HG02884 (cell line): ENCODE data around the gene MUSK.
"Not testable (repeated sequence)": the region's sequence is repeated elsewhere in the genome, so short reads cannot be mapped to it uniquely, and the experiment has no call there.

ENCODE experiments used
- ATAC-seq: cut with Tn5 transposase; IDR thresholded peaks from one replicate; pipeline ENCODE4 v1.9.1; 2021; ENCODE audit warnings: mild to moderate bottlenecking, moderate library complexity; ENCODE audit not compliant: unreplicated experiment

Gene MUSK

GRCh38 chr9:110755179-110755578 is 86.6 kb downstream of the MUSK start:
- ATAC-seq, result no peak

DNA sequence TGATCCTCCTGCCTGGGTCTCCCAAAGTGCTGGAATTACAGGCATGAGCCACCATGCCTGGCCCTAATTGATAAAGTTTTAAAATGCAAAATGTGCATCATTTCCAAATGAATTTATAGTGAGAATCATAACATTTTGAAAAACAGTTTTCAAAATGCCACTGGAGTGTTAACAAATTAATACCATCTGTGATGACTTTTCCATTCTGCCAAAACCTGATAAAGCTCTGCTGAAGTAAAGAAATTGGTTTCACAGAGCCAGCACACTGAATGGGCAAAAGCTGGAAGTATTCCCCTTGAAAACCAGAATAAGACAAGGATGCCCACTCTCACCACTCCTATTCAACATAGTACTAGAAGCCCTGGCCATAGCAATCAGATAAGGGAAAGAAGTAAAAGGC is 89.6 kb downstream of the MUSK start:
- no peak for ATAC-seq

DNA sequence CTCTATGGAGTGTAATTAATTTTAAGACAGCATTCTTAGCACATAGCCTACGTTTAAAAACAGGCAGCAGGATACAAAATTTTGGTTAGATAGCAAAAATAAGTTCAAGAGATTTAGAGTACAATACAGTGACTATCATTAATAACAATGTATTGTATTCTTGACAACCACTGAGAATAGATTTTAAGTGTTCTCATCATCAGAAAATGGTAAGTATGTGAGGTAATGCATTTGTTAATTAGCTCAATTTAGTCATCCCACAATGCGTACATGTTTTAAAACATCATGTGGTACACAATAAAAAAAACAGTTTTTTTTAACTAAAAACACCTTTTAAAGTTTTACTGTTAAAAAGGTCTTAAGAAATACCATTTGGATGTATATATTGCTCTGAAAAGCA is 94.2 kb downstream of the MUSK start:
- no peak for ATAC-seq

- no peak for ATAC-seq
These were observed 95.0 kb downstream of the MUSK start for GRCh38 chr9:110763568-110763967.

DNA sequence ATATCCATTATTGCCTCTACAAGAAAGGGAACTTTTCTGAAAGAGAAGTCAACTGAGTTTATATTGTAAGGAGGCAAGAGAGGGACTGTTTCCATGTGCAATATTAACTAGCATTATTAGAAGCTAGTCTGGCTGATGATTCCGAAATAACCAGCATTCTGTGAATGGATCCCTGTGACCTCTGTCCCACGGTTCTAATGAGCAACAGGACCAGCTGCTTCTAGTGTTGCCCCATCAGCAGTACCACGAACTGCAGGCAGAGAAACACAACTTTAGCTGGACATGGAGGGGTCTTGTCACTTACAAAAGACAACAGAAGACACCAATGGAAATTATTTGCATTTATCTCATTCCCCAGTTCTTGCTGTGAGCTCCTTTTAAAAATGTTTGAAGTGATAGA is 95.4 kb downstream of the MUSK start:
- no peak for ATAC-seq

- ATAC-seq, result no peak
These were observed 97.3 kb downstream of the MUSK start for GRCh38 chr9:110765926-110766325.

- ATAC-seq, result no peak
These were observed 99.0 kb downstream of the MUSK start for GRCh38 chr9:110767559-110768063.

DNA sequence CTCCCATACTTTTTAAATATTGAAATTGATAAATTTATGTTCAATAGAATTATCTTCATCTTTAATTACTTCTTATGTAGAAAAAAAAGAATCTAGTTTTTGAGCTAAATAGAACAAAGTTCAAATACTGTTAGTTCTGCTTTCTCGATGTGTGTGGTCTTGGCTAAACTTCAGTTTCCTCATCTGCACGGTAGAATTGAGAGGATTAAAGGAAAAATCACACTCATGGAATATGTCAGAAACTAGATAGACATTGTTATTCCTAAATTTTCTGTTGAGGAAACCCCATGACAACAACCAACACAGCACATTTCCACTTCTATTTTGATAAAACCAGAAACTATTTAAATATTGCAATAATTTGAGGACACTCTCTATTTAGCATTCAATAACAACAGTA is 100.3 kb downstream of the MUSK start:
- ATAC-seq, result no peak

- ATAC-seq, result no peak
These were observed 101.1 kb downstream of the MUSK start for GRCh38 chr9:110769667-110770066.

DNA sequence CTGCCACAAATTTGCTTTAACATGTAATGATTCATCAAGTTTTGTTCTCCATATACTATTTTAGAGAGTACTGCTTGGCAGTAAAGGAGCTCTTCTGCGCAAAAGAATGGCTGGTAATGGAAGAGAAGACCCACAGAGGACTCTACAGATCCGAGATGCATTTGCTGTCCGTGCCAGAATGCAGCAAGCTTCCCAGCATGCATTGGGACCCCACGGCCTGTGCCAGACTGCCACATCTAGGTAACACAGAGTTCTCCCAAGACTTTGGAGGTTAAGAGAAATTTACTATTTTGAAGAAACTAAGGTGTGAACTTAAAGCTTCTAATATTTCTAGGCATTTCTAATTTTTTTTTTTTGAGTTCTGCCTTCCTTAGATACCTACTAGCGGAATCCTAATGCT is 107.1 kb downstream of the MUSK start:
- ATAC-seq, result no peak

GRCh38 chr9:110776221-110776620 is 107.6 kb downstream of the MUSK start:
- no peak for ATAC-seq

DNA sequence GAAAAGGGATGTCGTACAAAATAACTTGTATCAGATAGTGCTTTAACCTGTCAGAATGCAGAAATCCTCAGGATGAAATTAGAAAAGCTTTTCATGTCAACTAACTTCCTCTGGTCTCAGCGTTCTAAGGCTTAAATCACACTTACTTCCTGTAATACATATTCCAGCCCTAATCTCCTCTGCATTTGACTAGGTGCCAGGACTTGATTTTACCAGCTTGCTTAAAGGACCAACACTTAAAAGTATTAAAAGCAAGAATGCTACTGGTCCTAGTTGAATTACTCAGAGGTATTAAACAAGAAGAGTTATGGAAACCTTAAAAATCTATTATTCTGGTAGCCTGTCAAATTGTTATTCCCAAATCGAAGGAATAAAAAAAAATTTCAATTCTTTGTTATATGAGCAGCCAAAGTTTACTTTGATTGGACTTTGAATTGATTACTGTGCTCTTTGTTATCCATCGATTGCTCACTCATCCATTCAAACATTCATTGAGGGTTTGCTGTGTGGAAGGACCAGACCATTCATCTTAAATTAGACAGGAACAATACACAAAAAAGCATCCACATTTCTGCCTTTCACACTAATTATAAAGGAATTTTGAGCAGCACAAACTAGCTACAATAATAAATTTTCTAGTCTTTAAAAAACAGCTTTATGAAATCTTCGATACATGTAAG is 108.7 kb downstream of the MUSK start:
- ATAC-seq, result no peak

GRCh38 chr9:110777876-110778215 is 109.3 kb downstream of the MUSK start:
- ATAC-seq, result no peak

GRCh38 chr9:110782701-110783100 is 114.1 kb downstream of the MUSK start:
- no peak for ATAC-seq

- no peak for ATAC-seq
These were observed 115.7 kb downstream of the MUSK start for GRCh38 chr9:110784309-110784708.

- no peak for ATAC-seq
These were observed 116.6 kb downstream of the MUSK start for GRCh38 chr9:110785166-110785565.

DNA sequence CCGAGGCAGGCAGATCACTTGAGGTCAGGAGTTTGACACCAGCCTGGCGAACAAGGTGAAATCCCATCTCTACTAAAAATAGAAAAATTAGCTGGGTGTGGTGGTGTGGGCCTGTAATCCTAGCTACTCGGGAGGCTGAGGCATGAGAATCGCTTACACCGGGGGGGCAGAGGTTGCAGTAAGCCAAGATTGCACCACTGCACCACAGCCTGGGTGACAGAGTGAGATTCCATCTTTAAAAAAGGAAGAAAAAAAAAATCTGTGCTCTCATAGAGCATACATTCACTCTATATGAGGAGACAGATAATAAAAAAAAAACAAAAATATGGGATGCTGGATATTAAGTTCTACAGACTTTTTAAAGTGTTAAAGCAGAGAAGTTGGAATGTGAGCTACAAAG is 119.8 kb downstream of the MUSK start:
- not testable (repeated sequence) for ATAC-seq

DNA sequence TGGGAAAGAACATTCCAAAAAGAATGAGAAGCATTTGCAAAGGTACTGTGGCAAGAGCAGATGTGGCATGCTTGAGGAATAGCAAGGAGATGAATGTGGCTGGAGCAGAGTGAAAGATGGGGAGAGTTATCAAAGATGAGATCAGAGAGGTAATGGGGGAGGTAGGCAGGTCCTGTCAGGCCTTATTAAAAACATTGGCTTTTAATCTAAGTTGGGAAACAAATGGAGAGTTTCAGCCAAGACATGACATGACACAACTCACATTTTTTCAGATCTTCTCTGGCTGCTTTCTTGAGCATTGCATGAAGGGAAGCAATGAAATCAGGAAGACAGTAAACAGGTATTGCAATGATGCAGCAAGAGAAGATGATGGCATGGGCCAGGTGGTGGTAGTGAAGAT is 120.3 kb downstream of the MUSK start:
- no peak for ATAC-seq

DNA sequence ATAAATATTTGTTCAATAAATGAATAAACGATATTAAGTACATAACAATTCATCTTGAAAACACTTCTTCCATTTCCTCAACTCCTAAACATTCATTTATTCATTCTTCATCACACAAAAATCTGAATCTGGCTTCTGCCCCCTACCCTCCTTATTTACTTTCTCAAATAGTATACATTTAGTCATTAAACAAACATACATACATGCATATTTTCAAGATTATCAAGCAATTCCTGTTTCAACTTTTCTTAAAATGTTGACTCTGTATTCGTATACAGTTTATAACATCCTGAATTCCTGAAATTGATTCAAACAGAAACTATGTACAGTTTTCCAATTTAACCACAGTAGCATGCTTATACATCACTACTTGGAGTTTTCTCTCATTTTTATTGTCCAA is 129.0 kb downstream of the MUSK start:
- no peak for ATAC-seq

DNA sequence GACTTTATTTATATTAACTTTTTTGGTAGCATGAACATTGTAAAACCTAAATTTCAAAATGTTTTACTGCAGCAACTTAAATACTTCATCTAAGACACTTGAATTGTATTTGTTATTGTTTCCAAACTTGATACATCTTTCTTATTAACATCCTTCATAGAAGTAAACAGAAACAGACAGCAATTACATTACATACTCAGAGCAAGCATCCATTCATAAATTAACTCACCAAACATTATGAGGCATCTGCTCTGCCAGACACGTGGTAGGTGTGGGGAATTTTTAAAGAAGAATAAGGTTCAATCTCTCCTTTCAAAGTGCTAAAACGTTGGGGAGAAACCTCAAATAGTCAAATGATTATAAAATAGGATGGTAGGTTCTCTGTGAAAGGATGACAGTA is 130.8 kb downstream of the MUSK start:
- ATAC-seq, result no peak

- no peak for ATAC-seq
These were observed 132.8 kb downstream of the MUSK start for GRCh38 chr9:110801426-110801825.

GRCh38 chr9:110802416-110803035 is 133.9 kb downstream of the MUSK start:
- no peak for ATAC-seq
